Measurements from ENCODE around the gene NCBP3. TPM values are rescaled to one million over a fixed set of nuclear protein-coding genes. Genes with fewer than 3 reads are reported as not detected.

NCBP3 gene
- total and polyA plus RNA-seq, 9 of the 15 experiments (the other 6 are each of a cell fraction or from before 2014, with no cell fraction given) = 3.1 to 25.5 (median 20.5) TPM

GRCh38 chr17:3885271-3885670, 39.2 kb upstream of the NCBP3 start:
- intact Hi-C loops (cut with micrococcal nuclease) = no loop called here
- CTCF ChIA-PET (ENCODE audit: low intra/inter-chr PET ratio) = no interaction called here

More at GRCh38 chr17:3885271-3885670, 39.2 kb upstream of the NCBP3 start:
- no peak for DNase-seq (ENCODE audit: extremely low read depth in 1 of 4, low spot score in 3 of 4)
- H2AFZ ChIP-seq (ENCODE audit: low read depth, low read length) = no peak overlapping the region
- no TSS peak for BruUV-seq (replicated peaks)
- FAIRE-seq = no peak
- no peak overlapping the region for H3K9ac ChIP-seq (ENCODE audit: insufficient read depth in 1 of 2, low read depth in 2 of 2, low read length in 2 of 2)
- peaks cover 40% of the 10 kb centered on the region; the same call in 1 of the 3 replicates for H3K36me3 ChIP-seq (ENCODE audit: control insufficient read depth, insufficient read depth, low read length)
- no peaks in the 10 kb centered on the region for H3K9me1 ChIP-seq (ENCODE audit: control insufficient read depth, insufficient read depth, low read length)
- POLR2A ChIA-PET = no interaction called here
- no peaks in the 10 kb centered on the region for H4K20me1 ChIP-seq (replicated peaks; ENCODE audit: control insufficient read depth, insufficient read depth, low read length)
- H3K79me2 ChIP-seq (ENCODE audit: control insufficient read depth, insufficient read depth, low read length) = peaks cover 21% of the 10 kb centered on the region
- no peaks in the 10 kb centered on the region for H3K27me3 ChIP-seq (ENCODE audit: control insufficient read depth in 2 of 2, insufficient read depth in 2 of 2, low read length in 2 of 2)
- TF ChIP-seq ID3 (CRISPR knock-in tag; IDR thresholded peaks at IDR 0.05) = no peak
- TF ChIP-seq ID3 (tag; IDR thresholded peaks at IDR 0.05) = no peak
- no peak for TF ChIP-seq PURB (CRISPR knock-in tag; IDR thresholded peaks at IDR 0.05; ENCODE audit: low read depth)
- no peak for TF ChIP-seq FOXJ3 (CRISPR knock-in tag; IDR thresholded peaks at IDR 0.05)
- TF ChIP-seq ZNF174 (CRISPR knock-in tag; IDR thresholded peaks at IDR 0.05) = no peak
- no peak for TF ChIP-seq E2F3 (CRISPR knock-in tag; IDR thresholded peaks at IDR 0.05)
- TF ChIP-seq ZNF592 (IDR thresholded peaks at IDR 0.05) = no peak
- no peak for TF ChIP-seq TSC22D4 (tag; IDR thresholded peaks at IDR 0.05)
- no peak for TF ChIP-seq BRF2 (IDR thresholded peaks at IDR 0.05; ENCODE audit: borderline replicate concordance, insufficient read depth, insufficient read length)
- no peak for TF ChIP-seq BRF1 (IDR thresholded peaks at IDR 0.05; ENCODE audit: borderline replicate concordance, extremely low read depth, insufficient read length)
- H3K4me1 ChIP-seq (replicated peaks in 1 of 2; ENCODE audit: control insufficient read depth in 2 of 2, insufficient read depth in 2 of 2, low read length in 2 of 2) = peaks cover 17 to 36% of the 10 kb centered on the region in 2 experiments
- ATAC-seq = no peak
- H3K4me2 ChIP-seq (ENCODE audit: insufficient read depth, low read length) = no peak overlapping the region
- in situ Hi-C loops (cut with MboI) = no loop called here
- no peak overlapping the region for H3K27ac ChIP-seq (ENCODE audit: extremely low read depth, low read depth, low read length)
- no peaks in the 10 kb centered on the region for H3K9me3 ChIP-seq (replicated peaks; ENCODE audit: control insufficient read depth, insufficient read depth, low read depth, low read length)
- WGBS (ENCODE audit: insufficient coverage, low coverage, missing lambda C conversion rate) = 67% methylated on average over 6 of the region's 14 CpGs
- no peak overlapping the region for H3K4me3 ChIP-seq
